Neural cell (in vitro differentiated cells): ENCODE data around the gene ENGASE.

Experiments
- EP300 ChIP-seq: fragments of 450-650 bp; conservative IDR thresholded peaks from 2 replicates; pipeline ENCODE4 v1.6.1; 2014; ENCODE audit warnings: antibody characterized with exemption, mild to moderate bottlenecking, moderate library complexity; ENCODE audit not compliant: poor library complexity, severe bottlenecking
- EZH2 ChIP-seq: fragments of 200-600, 300-800 bp; shearing (Covaris generic), sonication (generic); IDR thresholded peaks from 2 replicates; pipeline ENCODE4 v1.6.1; 2014; ENCODE audit warnings: antibody characterized with exemption, low read length, borderline replicate concordance, mild to moderate bottlenecking; ENCODE audit not compliant: insufficient read depth, poor library complexity, severe bottlenecking
- POLR2AphosphoS5 ChIP-seq: IDR thresholded peaks from 2 replicates; pipeline ENCODE4 v1.6.1; 2012
- TAF1 ChIP-seq: IDR thresholded peaks from 2 replicates; pipeline ENCODE4 v1.6.1; 2012; ENCODE audit warnings: low read depth
- TF ChIP-seq, protein P1 (sequence below): fragments of 450-650 bp; IDR thresholded peaks from 2 replicates; pipeline ENCODE4 v1.5.1; 2014; ENCODE audit warnings: antibody characterized with exemption, mild to moderate bottlenecking, moderate library complexity; ENCODE audit not compliant: poor library complexity, severe bottlenecking

DNA sequence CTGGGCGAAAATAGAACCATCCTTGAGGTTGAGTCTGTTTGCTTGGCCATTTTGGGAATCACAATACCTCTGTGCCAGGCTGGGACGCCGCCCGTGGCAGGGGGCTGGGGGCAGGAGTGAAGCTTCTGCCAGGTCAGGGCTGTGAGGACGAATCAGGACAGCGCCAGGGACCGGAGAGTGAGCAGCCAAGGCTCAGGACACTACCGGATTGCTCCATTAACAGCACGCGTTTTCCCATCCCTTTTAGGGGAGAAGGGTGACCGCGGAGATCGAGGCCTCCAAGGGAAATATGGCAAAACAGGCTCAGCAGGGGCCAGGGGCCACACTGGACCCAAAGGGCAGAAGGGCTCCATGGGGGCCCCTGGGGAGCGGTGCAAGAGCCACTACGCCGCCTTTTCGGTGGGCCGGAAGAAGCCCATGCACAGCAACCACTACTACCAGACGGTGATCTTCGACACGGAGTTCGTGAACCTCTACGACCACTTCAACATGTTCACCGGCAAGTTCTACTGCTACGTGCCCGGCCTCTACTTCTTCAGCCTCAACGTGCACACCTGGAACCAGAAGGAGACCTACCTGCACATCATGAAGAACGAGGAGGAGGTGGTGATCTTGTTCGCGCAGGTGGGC lies 27.2 kb upstream of the ENGASE start:
- TF ChIP-seq, protein P1, sequence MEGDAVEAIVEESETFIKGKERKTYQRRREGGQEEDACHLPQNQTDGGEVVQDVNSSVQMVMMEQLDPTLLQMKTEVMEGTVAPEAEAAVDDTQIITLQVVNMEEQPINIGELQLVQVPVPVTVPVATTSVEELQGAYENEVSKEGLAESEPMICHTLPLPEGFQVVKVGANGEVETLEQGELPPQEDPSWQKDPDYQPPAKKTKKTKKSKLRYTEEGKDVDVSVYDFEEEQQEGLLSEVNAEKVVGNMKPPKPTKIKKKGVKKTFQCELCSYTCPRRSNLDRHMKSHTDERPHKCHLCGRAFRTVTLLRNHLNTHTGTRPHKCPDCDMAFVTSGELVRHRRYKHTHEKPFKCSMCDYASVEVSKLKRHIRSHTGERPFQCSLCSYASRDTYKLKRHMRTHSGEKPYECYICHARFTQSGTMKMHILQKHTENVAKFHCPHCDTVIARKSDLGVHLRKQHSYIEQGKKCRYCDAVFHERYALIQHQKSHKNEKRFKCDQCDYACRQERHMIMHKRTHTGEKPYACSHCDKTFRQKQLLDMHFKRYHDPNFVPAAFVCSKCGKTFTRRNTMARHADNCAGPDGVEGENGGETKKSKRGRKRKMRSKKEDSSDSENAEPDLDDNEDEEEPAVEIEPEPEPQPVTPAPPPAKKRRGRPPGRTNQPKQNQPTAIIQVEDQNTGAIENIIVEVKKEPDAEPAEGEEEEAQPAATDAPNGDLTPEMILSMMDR = no peak
- TF ChIP-seq EZH2 = no peak
- no peak for TF ChIP-seq POLR2AphosphoS5
- TF ChIP-seq TAF1 = no peak
- no peak for TF ChIP-seq EP300
